D721Med (cell line): ENCODE results near the gene LRRC45.

Source experiments
- DNase-seq: peaks from one replicate; pipeline ENCODE4 v3.0.0; 2011; ENCODE audit warnings: low spot score; ENCODE audit not compliant: insufficient read length
- FAIRE-seq: peaks from 2 replicates; lab custom pipeline; 2011; peaks lifted over from hg19 to GRCh38; lab: Jason Lieb, UNC
- CTCF ChIP-seq: IDR thresholded peaks from 2 replicates; pipeline ENCODE4 v1.5.1; 2012; ENCODE audit warnings: mild to moderate bottlenecking, control low read depth; ENCODE audit not compliant: insufficient read depth; ENCODE audit errors: missing control alignments

Gene LRRC45

GRCh38 chr17:82022981-82023446, at the start of gene LRRC45:
TSS of gene LRRC45 (plus strand) at chr17:82023305. CDS start at chr17:82023644, 339 bp downstream.
- no peak for FAIRE-seq
- DNase-seq = peak; percentile 96
- no peak for TF ChIP-seq CTCF

- no peak for TF ChIP-seq CTCF
- DNase-seq (no peak), FAIRE-seq (no peak)
These were observed 49.7 kb upstream of the LRRC45 start for GRCh38 chr17:81973432-81973831.

GRCh38 chr17:81976332-81977210, 46.5 kb upstream of the LRRC45 start:
- TF ChIP-seq CTCF = no peak
- FAIRE-seq (no peak), DNase-seq (no peak)

- FAIRE-seq (no peak), DNase-seq (no peak)
- no peak for TF ChIP-seq CTCF
These were observed 45.8 kb upstream of the LRRC45 start, which contains the start of gene ASPSCR1 for GRCh38 chr17:81977211-81977808. TSS of gene ASPSCR1 (plus strand) at chr17:81977629. CDS start at chr17:81977647, 18 bp downstream.

- TF ChIP-seq CTCF = no peak
- DNase-seq (no peak), FAIRE-seq (no peak)
These were observed 44.4 kb upstream of the LRRC45 start for GRCh38 chr17:81978524-81979298.

- FAIRE-seq (no peak), DNase-seq (no peak)
- TF ChIP-seq CTCF = no peak
These were observed 43.0 kb upstream of the LRRC45 start for GRCh38 chr17:81980122-81980521.
